ENCODE results near the gene HPCA.

DNA sequence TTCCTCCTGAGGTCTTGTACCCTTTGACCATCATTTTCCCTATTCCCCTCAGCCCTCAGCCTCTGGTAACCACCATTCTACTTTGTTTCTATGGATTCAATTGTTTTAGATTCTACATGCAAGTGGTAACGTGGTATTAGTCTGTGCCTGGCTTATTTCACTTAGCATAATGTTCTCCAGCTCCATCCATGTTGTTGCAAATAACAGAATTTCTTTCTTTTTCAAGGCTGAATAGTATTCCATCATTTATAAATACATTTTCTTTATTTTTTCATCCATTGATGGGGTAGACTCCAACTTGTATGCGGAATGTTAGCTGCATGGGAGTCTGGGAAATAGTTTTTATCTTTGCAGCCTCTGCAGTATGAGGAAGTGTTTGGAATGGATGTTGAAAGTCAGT, 41.1 kb downstream of the HPCA start:
- TF ChIP-seq, protein P1, sequence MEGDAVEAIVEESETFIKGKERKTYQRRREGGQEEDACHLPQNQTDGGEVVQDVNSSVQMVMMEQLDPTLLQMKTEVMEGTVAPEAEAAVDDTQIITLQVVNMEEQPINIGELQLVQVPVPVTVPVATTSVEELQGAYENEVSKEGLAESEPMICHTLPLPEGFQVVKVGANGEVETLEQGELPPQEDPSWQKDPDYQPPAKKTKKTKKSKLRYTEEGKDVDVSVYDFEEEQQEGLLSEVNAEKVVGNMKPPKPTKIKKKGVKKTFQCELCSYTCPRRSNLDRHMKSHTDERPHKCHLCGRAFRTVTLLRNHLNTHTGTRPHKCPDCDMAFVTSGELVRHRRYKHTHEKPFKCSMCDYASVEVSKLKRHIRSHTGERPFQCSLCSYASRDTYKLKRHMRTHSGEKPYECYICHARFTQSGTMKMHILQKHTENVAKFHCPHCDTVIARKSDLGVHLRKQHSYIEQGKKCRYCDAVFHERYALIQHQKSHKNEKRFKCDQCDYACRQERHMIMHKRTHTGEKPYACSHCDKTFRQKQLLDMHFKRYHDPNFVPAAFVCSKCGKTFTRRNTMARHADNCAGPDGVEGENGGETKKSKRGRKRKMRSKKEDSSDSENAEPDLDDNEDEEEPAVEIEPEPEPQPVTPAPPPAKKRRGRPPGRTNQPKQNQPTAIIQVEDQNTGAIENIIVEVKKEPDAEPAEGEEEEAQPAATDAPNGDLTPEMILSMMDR (IDR thresholded peaks at IDR 0.05) = no peak
- TF ChIP-seq EP300 (IDR thresholded peaks at IDR 0.05; ENCODE audit: low read depth) = no peak
- no peak for TF ChIP-seq POLR2AphosphoS5 (IDR thresholded peaks at IDR 0.05)
